NCI-H446 (cell line): ENCODE data around the gene CLSTN2.

Experiments used
- DNase-seq, 2 experiments: peaks; one replicate each; lab custom pipeline; 2025; lab: John Stamatoyannopoulos, UW

Gene CLSTN2

GRCh38 chr3:140006331-140006730, 71.3 kb downstream of the CLSTN2 start:
- DNase-seq: peak; percentile 24 to 90

GRCh38 chr3:140007081-140007480, 72.1 kb downstream of the CLSTN2 start:
- DNase-seq: no peak

- peak; percentile 90 to 98 for DNase-seq
Observed at GRCh38 chr3:140007911-140008869, 73.2 kb downstream of the CLSTN2 start.

- DNase-seq: no peak
Observed at GRCh38 chr3:140010391-140010790, 75.4 kb downstream of the CLSTN2 start.

GRCh38 chr3:140011086-140011485, 76.1 kb downstream of the CLSTN2 start:
- DNase-seq: no peak

GRCh38 chr3:140011611-140012277, 76.8 kb downstream of the CLSTN2 start:
- DNase-seq: no peak

- DNase-seq: no peak
Observed at GRCh38 chr3:140013220-140013619, 78.2 kb downstream of the CLSTN2 start.

GRCh38 chr3:140014831-140015495, 80.0 kb downstream of the CLSTN2 start:
- no peak for DNase-seq

GRCh38 chr3:140015741-140016140, 80.8 kb downstream of the CLSTN2 start:
- no peak for DNase-seq

GRCh38 chr3:140018556-140018955, 83.6 kb downstream of the CLSTN2 start:
- DNase-seq: no peak

- DNase-seq: no peak
Observed at GRCh38 chr3:140019946-140020345, 85.0 kb downstream of the CLSTN2 start.

GRCh38 chr3:140020541-140020940, 85.6 kb downstream of the CLSTN2 start:
- DNase-seq: no peak

GRCh38 chr3:140021269-140021668, 86.3 kb downstream of the CLSTN2 start:
- DNase-seq: no peak

GRCh38 chr3:140022066-140022770, 87.2 kb downstream of the CLSTN2 start:
- DNase-seq: peak; percentile 75 to 94

- DNase-seq: peak; percentile 97 to 98
Observed at GRCh38 chr3:140023616-140024530, 88.9 kb downstream of the CLSTN2 start.

- peak; percentile 50 to 56 for DNase-seq
Observed at GRCh38 chr3:140031170-140031569, 96.2 kb downstream of the CLSTN2 start.

GRCh38 chr3:140034058-140034457, 99.1 kb downstream of the CLSTN2 start:
- DNase-seq: no peak

GRCh38 chr3:140035871-140036270, 100.9 kb downstream of the CLSTN2 start:
- no peak for DNase-seq

GRCh38 chr3:140050396-140050795, 115.4 kb downstream of the CLSTN2 start:
- no peak for DNase-seq

GRCh38 chr3:140051019-140051957, 116.3 kb downstream of the CLSTN2 start:
- DNase-seq: peak; percentile 54 to 79
